ENCODE data around the gene TTC8.
"Not testable (repeated sequence)": the region's sequence is repeated elsewhere in the genome, so short reads cannot be mapped to it uniquely, and the experiment has no call there.

TTC8 gene

DNA sequence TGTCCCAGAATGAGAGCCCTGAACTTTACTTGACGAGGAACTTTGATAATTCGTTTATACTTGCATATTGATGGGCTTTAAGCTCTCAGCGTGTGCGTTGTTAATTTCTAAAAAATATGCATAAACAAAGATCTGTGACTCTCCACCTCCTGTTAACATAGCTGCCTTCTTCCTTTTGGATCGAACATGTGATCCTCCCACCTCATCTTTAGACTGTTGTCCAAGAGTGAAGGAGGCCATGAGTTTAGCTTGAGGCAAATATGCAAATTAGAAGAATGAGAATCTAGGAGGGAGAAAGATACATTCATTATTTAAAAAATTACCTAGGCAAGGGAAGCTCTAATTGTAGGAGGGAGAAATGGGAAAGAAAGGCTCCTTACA, 617 bp downstream of the TTC8 start:
- DNase-seq (ENCODE audit: low spot score) = no peak

- DNase-seq (ENCODE audit: low spot score) = no peak
Measured at GRCh38 chr14:88825503-88825902, 1.1 kb downstream of the TTC8 start.

- no peak for DNase-seq (ENCODE audit: low spot score)
Measured at GRCh38 chr14:88829188-88829587, 4.7 kb downstream of the TTC8 start.

DNA sequence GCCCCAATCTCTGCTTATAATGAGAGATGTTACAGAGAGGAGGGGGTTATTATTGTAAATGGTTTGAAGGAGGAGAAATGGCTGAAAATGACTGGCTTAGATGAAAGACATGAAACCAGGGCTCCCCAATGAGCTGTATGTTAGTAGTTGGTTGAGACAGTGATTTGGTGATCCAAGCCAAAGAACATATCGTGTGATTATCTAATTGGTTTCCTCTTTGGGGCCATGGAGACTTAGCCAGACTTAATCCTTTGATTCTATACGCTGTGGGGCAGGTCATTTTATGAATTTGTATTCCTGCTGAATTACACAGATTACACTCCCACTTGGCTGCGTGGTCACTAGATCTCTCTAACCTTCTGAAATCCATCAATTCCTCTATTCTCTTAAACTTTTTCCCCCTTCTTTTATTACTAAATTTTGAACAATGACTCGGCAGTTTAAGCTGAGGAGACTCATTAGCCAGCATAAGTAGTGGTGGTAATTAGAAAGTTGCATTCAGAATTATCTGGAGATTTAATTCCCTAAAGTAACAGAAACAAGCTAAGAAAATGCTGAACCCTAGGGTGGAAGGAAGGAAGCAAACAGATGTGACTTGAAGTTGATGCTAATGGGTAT, 5.3 kb downstream of the TTC8 start:
- no peak for DNase-seq (ENCODE audit: low spot score)

DNA sequence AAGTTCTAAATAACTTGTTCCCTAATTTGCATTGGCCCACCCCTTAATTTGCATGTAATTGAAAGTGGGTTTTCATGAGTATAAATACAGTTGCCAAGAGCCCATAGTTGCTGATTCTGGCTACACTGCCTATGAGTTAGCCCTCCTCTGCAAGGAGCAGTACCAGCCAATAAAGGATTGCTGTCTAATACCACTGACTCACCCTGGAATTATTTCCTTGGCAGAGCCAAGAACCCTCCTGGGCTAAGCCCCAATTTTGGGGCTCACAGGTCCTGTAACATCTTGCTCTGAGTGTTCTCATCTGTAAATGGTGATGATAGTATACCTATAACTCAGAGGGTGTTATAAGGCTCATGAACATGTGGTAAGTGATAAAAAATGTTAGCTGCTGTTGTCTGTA, 6.8 kb downstream of the TTC8 start:
- no peak for DNase-seq (ENCODE audit: low spot score)

DNA sequence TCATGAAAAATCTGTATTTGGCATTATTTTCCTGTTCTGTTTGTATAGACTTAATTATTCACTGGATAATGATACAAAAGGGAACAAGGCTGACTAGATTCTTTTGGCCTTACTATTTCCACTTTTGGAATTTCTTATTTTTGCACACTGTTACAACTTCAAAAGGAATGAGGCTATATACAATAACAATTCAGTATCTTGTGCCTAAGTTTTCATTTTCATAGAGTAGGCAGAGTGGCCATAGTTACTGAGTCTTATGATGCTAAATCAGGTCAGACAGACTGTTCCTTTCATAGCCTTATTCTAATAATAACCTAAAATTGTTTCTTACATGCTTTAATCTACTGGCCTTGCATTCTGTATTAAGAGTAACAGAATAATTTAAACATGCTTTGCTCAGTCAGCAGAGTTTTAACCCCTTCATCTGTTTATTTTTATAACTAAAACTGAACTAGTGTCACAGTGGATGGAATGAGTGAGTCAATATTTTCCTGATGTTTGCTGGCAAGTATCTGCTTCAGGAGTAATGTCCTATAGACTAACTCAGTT, 10.5 kb downstream of the TTC8 start:
- no peak for DNase-seq (ENCODE audit: low spot score)

- no peak for DNase-seq (ENCODE audit: low spot score)
Measured at GRCh38 chr14:88835661-88836060, 11.2 kb downstream of the TTC8 start.

DNA sequence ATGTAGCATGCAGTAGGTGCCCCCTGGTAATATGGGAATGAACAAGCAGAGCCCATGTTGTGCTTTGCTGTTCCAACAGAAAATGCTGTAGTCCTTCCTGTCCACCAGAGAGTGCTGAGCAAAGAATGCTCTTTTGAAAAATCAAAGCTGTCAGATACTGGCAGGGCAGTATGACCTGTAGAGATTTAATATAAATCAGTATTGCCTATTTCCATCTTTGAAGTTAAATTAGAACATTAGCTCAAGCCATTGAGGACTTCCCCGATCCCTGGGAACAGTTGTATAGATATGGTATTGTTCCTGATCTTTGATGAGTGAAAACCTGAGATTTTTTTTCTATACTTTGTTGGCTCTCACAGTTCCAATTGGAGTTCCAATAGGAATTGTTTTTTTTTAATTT, 13.0 kb downstream of the TTC8 start:
- DNase-seq (ENCODE audit: low spot score) = no peak

GRCh38 chr14:88838015-88838414, 13.6 kb downstream of the TTC8 start:
- DNase-seq (ENCODE audit: low spot score) = no peak

- no peak for DNase-seq (ENCODE audit: low spot score)
Measured at GRCh38 chr14:88840926-88841325, 16.5 kb downstream of the TTC8 start.

DNA sequence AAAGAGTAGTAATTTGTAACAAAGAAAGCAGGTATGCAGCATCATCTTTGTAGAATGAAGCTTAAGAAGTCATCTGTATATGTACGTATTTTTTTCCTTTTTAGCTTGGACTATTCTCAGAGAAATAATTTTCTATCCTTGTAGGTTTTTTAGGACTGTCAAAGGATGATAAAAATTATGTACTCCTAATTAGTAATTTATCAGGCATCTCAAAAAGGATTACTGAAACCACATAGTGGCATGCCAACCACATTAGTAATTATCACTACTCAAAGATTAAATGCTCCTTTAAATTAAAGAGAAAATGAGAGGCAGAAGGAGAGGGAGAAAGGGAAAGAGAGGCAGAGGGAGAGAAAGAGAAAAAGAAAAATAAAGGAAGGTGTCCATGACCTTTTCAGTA, 17.3 kb downstream of the TTC8 start:
- no peak for DNase-seq (ENCODE audit: low spot score)

- DNase-seq (ENCODE audit: low spot score) = no peak
Measured at GRCh38 chr14:88842414-88842813, 18.0 kb downstream of the TTC8 start.

GRCh38 chr14:88844980-88845491, 20.6 kb downstream of the TTC8 start:
- DNase-seq (ENCODE audit: low spot score) = no peak

- DNase-seq (ENCODE audit: low spot score) = no peak
Measured at GRCh38 chr14:88848571-88848970, 24.1 kb downstream of the TTC8 start.

DNA sequence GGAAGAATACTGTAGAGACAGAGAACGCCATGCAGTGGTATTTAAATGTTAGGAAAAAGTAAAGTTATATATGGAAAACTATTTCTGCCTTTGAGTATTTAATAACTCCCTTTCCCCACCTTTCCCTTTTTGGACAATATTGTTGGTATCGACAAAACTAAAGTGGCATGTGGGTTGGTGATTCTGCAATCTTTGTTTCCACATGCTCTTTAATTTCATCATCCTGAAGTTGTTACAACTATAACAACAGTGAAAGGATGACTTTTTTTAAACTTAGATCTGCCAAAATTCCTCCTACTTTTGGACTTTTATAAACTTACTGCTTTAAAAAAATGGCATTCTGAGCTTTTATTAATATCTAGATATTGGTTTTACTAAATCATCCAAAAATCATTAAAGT, 25.3 kb downstream of the TTC8 start:
- DNase-seq (ENCODE audit: low spot score) = no peak

DNA sequence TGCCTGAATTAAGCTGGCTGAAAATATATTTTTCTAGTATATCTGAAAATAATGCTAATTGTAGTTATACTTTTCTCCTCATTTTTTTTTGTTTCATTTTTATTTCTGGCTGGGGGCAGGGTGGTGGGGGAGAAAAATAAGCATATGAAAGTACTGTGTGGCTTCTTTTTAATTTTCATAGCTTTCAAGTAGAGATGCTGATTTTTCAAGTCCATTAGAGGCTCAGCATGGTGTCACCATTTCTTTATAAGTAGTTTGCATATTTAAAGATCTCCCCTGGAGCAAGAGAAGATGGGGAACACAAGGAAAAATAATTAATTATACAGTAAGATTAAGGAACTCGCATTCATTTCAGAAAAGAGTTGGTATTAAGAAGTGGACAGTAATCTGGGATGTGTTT, 27.1 kb downstream of the TTC8 start:
- no peak for DNase-seq (ENCODE audit: low spot score)

GRCh38 chr14:88852632-88853031, 28.2 kb downstream of the TTC8 start:
- no peak for DNase-seq (ENCODE audit: low spot score)

- no peak for DNase-seq (ENCODE audit: low spot score)
Measured at GRCh38 chr14:88853129-88853528, 28.7 kb downstream of the TTC8 start.

DNA sequence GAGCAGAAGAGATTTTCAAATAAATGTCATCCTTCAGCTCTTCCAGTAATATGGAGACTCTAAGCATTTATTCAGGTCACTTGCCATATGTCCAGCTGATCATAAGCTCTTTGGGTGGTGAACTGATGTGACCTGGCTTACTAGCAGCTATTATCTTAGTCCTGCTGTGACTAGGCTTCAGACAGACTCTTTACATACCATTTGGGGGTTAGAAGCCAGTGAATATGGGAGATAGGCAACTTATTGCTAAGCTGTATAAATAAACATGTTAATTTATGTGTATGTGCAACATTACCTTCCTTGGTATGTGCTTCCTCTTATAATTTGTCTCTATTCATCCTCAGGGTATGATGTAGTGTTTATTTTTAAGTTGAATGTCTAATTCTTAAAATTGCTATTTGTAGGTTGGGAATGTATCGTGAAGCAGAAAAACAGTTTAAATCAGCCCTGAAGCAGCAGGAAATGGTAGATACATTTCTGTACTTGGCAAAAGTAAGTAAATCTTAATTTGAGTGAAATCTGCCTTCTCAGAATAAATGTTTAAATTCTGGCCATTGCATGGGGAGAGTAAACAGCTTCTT, 32.4 kb downstream of the TTC8 start:
- no peak for DNase-seq (ENCODE audit: low spot score)

DNA sequence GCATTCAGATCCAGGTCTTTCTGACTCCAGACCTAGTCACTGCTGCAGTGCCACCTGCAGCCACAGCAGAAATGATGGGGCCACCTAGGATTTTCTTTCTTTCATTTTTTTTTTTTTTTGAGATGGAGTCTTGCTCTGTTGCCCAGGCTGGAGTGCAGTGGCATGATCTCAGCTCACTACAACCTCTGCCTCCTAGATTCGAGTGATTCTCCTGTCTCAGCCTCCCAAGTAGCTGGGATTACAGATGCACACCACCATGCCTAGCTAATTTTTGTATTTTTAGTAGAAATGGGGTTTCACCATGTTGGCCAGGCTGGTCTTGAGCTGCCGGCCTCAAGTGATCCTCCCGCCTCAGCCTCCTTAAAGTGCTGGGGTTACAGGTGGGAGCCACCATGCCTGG, 33.4 kb downstream of the TTC8 start:
- not testable (repeated sequence) for DNase-seq (ENCODE audit: low spot score)

- DNase-seq (ENCODE audit: low spot score) = not testable (repeated sequence)
Measured at GRCh38 chr14:88859118-88859517, 34.7 kb downstream of the TTC8 start.

GRCh38 chr14:88863167-88863566, 38.7 kb downstream of the TTC8 start:
- no peak for DNase-seq (ENCODE audit: low spot score)

- no peak for DNase-seq (ENCODE audit: low spot score)
Measured at GRCh38 chr14:88864198-88864597, 39.7 kb downstream of the TTC8 start.

GRCh38 chr14:88866305-88866704, 41.9 kb downstream of the TTC8 start:
- DNase-seq (ENCODE audit: low spot score) = no peak

Data from activated CD4-positive, alpha-beta T cell treated with anti-CD3 and anti-CD28 coated beads, Interleukin-2, Interleukin-4, amounts not matched to agents 100 ng/mL and 50 ng/mL, durations not matched to agents 16 hours and 8 hours (primary cell).